SU-DHL-6 (cell line): ENCODE data around the gene ZKSCAN1.

Experiments
- H2AFZ ChIP-seq: fragments of 200-600 bp; sonication (generic); 2 replicates; pipeline ENCODE4 v1.6.1; 2014; ENCODE audit warnings: low read depth, mild to moderate bottlenecking, moderate library complexity, mixed read lengths, antibody characterized with exemption, low read length; ENCODE audit not compliant: severe bottlenecking
- H3F3A ChIP-seq: fragments of 200-600 bp; shearing (Covaris generic); 2 replicates; pipeline ENCODE4 v1.6.0; 2016; ENCODE audit warnings: antibody characterized with exemption, mild to moderate bottlenecking; ENCODE audit not compliant: insufficient read depth
- H3K27ac ChIP-seq: fragments of 200-600 bp; sonication (generic); 2 replicates; pipeline ENCODE4 v1.5.1; 2016; ENCODE audit warnings: low read depth, mild to moderate bottlenecking, low read length, moderate library complexity, mixed read lengths
- H3K27me3 ChIP-seq: fragments of 200-600 bp; sonication (generic), shearing (Covaris generic); 2 replicates; pipeline ENCODE4 v1.6.0; 2014; ENCODE audit warnings: mild to moderate bottlenecking, low read length
- H3K36me3 ChIP-seq: fragments of 200-600 bp; sonication (generic); 2 replicates; pipeline ENCODE4 v1.6.1; 2014; ENCODE audit warnings: mild to moderate bottlenecking, low read length, mixed read lengths
- H3K4me2 ChIP-seq: fragments of 300-600, 200-600 bp; shearing (Covaris generic), sonication (generic); 2 replicates; pipeline ENCODE4 v1.6.0; 2014; ENCODE audit warnings: low read length, low read depth, mild to moderate bottlenecking; ENCODE audit not compliant: poor library complexity, severe bottlenecking
- H3K4me3 ChIP-seq: fragments of 200-600 bp; sonication (generic); 2 replicates; pipeline ENCODE4 v1.5.1; 2014; ENCODE audit warnings: antibody characterized with exemption, low read length, mild to moderate bottlenecking, mixed read lengths; ENCODE audit not compliant: insufficient read depth, poor library complexity, severe bottlenecking
- H3K79me2 ChIP-seq: fragments of 200-600 bp; sonication (generic); 2 replicates; pipeline ENCODE4 v1.6.1; 2014; ENCODE audit warnings: mild to moderate bottlenecking, low read length, moderate library complexity; ENCODE audit not compliant: insufficient read depth
- H3K9ac ChIP-seq: fragments of 200-600 bp; sonication (generic); 2 replicates; pipeline ENCODE4 v1.7.0; 2014; ENCODE audit warnings: mild to moderate bottlenecking, low read length
- H3K9me2 ChIP-seq: fragments of 200-600 bp; sonication (generic); replicated peaks from 2 replicates; pipeline ENCODE4 v1.6.1; 2014; ENCODE audit warnings: low read length; ENCODE audit not compliant: insufficient read depth
- H3K9me3 ChIP-seq: fragments of 200-600 bp; sonication (generic); 2 replicates; pipeline ENCODE4 v1.6.1; 2014; ENCODE audit warnings: low read length, mixed read lengths; ENCODE audit not compliant: insufficient read depth
- H4K20me1 ChIP-seq: fragments of 200-600 bp; sonication (generic); 2 replicates; pipeline ENCODE4 v1.6.1; 2014; ENCODE audit warnings: low read depth, mild to moderate bottlenecking, antibody characterized with exemption, low read length, moderate library complexity, mixed read lengths
- EZH2phosphoT487 ChIP-seq: fragments of 200-600 bp; sonication (generic), shearing (Covaris generic); conservative IDR thresholded peaks from 2 replicates; pipeline ENCODE4 v1.6.1; 2018; ENCODE audit warnings: mild to moderate bottlenecking, antibody characterized with exemption, low read length, moderate library complexity, mixed read lengths
- TF ChIP-seq, protein P1 (sequence below): fragments of 200-600 bp; sonication (generic); IDR thresholded peaks from one replicate; pipeline ENCODE4 v1.5.1; 2017; ENCODE audit warnings: antibody characterized with exemption, mild to moderate bottlenecking, low read length, moderate library complexity; ENCODE audit not compliant: insufficient read depth, poor library complexity, severe bottlenecking

The ZKSCAN1 gene

DNA sequence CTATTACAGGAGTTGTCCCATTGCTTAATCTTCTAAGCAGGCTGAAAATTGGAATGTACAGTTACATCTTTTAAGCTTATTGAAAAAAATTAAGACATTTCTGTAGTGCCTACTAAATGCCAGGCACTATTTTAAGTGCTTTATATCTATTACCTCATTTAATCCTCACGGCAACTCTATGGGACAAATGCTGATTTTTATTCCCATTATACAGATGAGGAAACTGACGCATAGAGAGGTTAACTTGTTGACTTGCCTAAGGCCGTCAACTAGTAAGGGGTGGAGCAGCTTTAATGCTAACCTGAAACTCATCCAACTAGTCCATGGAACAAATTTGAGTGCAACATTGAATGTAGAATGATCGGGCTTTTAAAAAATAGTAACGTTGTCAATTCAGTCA lies 2.5 kb downstream of the ZKSCAN1 start:
- Histone ChIP-seq H3K9ac (no peak overlapping the region), H3F3A (no peaks in the 10 kb centered on the region), H3K9me3 (no peaks in the 10 kb centered on the region), H4K20me1 (no peaks in the 10 kb centered on the region), H3K27me3 (no peaks in the 10 kb centered on the region), H3K36me3 (no peaks in the 10 kb centered on the region), H3K9me2 (no peaks in the 10 kb centered on the region), H3K4me2 (peak overlapping the region; percentile 6), H3K4me3 (no peak overlapping the region), H3K79me2 (peaks cover 70% of the 10 kb centered on the region), H3K27ac (no peak overlapping the region), H2AFZ (no peak overlapping the region)
- TF ChIP-seq, protein P1, sequence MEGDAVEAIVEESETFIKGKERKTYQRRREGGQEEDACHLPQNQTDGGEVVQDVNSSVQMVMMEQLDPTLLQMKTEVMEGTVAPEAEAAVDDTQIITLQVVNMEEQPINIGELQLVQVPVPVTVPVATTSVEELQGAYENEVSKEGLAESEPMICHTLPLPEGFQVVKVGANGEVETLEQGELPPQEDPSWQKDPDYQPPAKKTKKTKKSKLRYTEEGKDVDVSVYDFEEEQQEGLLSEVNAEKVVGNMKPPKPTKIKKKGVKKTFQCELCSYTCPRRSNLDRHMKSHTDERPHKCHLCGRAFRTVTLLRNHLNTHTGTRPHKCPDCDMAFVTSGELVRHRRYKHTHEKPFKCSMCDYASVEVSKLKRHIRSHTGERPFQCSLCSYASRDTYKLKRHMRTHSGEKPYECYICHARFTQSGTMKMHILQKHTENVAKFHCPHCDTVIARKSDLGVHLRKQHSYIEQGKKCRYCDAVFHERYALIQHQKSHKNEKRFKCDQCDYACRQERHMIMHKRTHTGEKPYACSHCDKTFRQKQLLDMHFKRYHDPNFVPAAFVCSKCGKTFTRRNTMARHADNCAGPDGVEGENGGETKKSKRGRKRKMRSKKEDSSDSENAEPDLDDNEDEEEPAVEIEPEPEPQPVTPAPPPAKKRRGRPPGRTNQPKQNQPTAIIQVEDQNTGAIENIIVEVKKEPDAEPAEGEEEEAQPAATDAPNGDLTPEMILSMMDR, result no peak
- TF ChIP-seq EZH2phosphoT487, result no peak

DNA sequence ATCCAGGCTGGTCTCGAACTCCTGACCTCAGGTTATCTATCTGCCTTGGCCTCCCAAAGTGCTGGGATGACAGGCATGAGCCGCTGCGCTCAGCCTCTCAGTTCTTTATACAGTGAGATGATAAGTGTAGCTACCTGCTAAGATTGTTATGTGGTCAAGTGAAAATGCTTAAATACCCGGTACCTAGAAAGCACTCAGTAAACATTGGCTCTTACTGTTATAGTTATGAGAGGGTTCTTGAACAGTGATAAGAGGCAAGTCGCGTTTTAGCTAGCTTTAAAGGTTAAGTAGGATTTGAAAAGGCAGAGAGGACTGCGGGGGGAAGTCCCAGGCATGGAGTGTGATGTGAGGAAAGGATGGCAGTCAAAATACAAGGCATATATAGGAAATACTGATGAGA lies 4.5 kb downstream of the ZKSCAN1 start:
- Histone ChIP-seq H3K36me3 (peaks cover 5% of the 10 kb centered on the region), H2AFZ (no peak overlapping the region), H3K27me3 (no peaks in the 10 kb centered on the region), H4K20me1 (no peaks in the 10 kb centered on the region), H3F3A (peaks cover under 1% of the 10 kb centered on the region; the same call in 1 of the 2 replicates), H3K27ac (no peak overlapping the region), H3K9me3 (no peaks in the 10 kb centered on the region), H3K4me3 (no peak overlapping the region), H3K9ac (no peak overlapping the region), H3K4me2 (no peak overlapping the region), H3K9me2 (no peaks in the 10 kb centered on the region), H3K79me2 (peaks cover 70% of the 10 kb centered on the region)
- TF ChIP-seq, protein P1, result no peak
- TF ChIP-seq EZH2phosphoT487, result no peak

DNA sequence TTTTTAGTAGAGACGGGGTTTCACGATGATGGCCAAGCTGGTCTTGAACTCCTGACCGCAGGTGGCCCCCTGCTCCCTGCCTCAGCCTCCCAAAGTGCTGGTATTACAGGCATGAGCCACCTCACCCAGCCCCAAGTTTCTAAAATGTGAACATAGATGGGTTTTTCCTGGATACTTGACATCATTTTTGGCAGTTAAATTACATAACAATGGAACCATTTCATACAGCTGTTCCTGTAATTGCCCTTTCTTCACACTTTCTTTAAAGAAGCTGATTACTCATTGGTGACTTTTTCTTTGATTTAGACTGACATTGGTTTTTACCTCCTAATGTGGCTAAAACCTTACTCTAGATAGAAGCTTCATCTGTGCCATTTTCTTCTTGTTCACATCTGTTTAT lies 5.9 kb downstream of the ZKSCAN1 start:
- peaks cover 62% of the 10 kb centered on the region for H3K79me2 ChIP-seq
- no peaks in the 10 kb centered on the region for H3K9me2 ChIP-seq
- H3K9me3 ChIP-seq, result no peaks in the 10 kb centered on the region
- no peak overlapping the region for H3K4me2 ChIP-seq
- H3F3A ChIP-seq, result peaks cover 8% of the 10 kb centered on the region
- peaks cover 12% of the 10 kb centered on the region for H3K36me3 ChIP-seq
- no peaks in the 10 kb centered on the region for H3K27me3 ChIP-seq
- H3K4me3 ChIP-seq, result no peak overlapping the region
- TF ChIP-seq EZH2phosphoT487, result no peak
- TF ChIP-seq, protein P1, result no peak
- H3K27ac ChIP-seq, result no peak overlapping the region
- H3K9ac ChIP-seq, result no peak overlapping the region
- no peak overlapping the region for H2AFZ ChIP-seq
- H4K20me1 ChIP-seq, result no peaks in the 10 kb centered on the region
